Activated CD8-positive, alpha-beta T cell treated with anti-CD3 and anti-CD28 coated beads for 36 hours (primary cell): ENCODE data around the gene RAB1B. TPM values are rescaled to one million over a fixed set of nuclear protein-coding genes. Genes with fewer than 3 reads are reported as not detected.
A peak's percentile ranks its signal among the peaks of the same experiment; 100 is the strongest.

Experiments
- ATAC-seq: fragments of 200-7000 bp; cut with Tn5 transposase; one replicate; pipeline ENCODE4 v1.10.0; 2021; ENCODE audit warnings: mild to moderate bottlenecking, moderate library complexity
- CTCF ChIA-PET: fragments of 350-600 bp; sonication (Branson Sonifier 250); formaldehyde crosslinking; loops from one replicate; lab custom pipeline; 2021; ENCODE audit warnings: antibody characterized with exemption; lab: Charles Lee
- POLR2A ChIA-PET: fragments of 350-600 bp; sonication (Branson Sonifier 250); formaldehyde crosslinking; loops from one replicate; lab custom pipeline; 2021; ENCODE audit warnings: antibody characterized with exemption; lab: Charles Lee
- DNase-seq: peaks from one replicate; pipeline ENCODE4 v3.0.0-alpha.2; 2020
- H3K27ac Mint-ChIP-seq: one replicate; pipeline ENCODE4 v1.8.0; 2021; ENCODE audit warnings: mild to moderate bottlenecking, mixed read lengths
- H3K27me3 Mint-ChIP-seq: one replicate; pipeline ENCODE4 v1.8.0; 2021; ENCODE audit warnings: mixed read lengths
- H3K36me3 Mint-ChIP-seq: one replicate; pipeline ENCODE4 v1.8.0; 2021; ENCODE audit warnings: low read depth, mixed read lengths
- H3K4me1 Mint-ChIP-seq: one replicate; pipeline ENCODE4 v1.8.0; 2021; ENCODE audit warnings: low read depth, mixed read lengths
- H3K4me3 Mint-ChIP-seq: one replicate; pipeline ENCODE4 v1.8.0; 2021; ENCODE audit warnings: mild to moderate bottlenecking, moderate library complexity, mixed read lengths
- H3K9me3 Mint-ChIP-seq: one replicate; pipeline ENCODE4 v1.8.0; 2021; ENCODE audit warnings: mixed read lengths
- intact Hi-C: fragments of 100-400 bp; cut with micrococcal nuclease; formaldehyde crosslinking; loops from one replicate; pipeline ENCODE4 v1.10.0; 2022
- total RNA-seq, 2 experiments: library from RNA; stranded (reverse); gene quantifications; one replicate each; pipeline ENCODE4 v1.2.3, GENCODE V29; 2021
- TF ChIP-seq, protein P1 (sequence below): fragments of 200-600 bp; IDR thresholded peaks from one replicate; pipeline ENCODE4 v1.8.0; 2022; ENCODE audit warnings: antibody characterized with exemption, mild to moderate bottlenecking

The RAB1B gene
- total RNA-seq, 2 experiments from 2014 or later, result 97.9 to 98.2 TPM

DNA sequence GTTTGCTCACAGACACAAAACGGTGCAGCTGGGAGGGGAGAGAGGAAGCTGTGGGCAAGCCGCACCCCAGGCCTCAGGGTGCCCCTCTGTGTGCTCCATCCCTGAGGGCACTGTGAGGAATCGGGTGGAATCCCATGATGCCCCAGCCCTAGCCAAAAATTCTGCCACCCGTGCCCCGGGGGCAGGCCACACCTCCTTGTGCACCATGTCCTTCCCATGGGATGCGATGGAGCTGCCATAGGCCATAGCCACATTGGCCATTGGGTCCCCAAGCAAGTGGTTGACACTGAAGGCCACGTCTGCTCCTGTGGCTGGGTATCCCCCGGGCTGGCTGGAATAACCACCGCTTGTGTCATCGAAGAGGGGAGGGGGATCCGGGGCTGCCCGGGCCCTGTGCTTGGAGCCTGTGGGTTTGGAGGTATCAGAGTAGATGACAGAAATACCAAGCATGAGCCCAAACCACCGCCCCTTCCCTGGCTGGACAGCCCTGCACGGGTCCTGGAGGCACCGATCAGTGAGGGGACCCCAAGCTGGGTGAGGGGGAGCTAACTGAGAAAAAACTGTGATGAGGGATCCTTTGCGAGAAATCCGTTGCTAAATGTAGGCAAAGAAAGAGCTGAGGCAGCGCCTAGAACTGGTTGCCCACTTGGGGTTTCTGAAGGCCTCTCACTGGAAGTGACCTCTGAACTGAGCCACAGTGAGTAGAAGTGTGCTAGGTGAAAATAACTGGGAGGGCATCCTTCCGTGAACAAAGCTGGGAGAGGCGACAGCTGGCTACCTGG, 19.6 kb downstream of the RAB1B start:
- H3K4me3 Mint-ChIP-seq, result peak overlapping the region; percentile 85
- CTCF ChIA-PET, result interaction anchor here (1.1 to 4.8 kb wide), 9 partner anchors 16 to 151 kb away, joined by 4 to 27 read pairs (median 5); partner anchors contain the start of gene MRPL11
- H3K36me3 Mint-ChIP-seq, result peaks cover 3% of the 10 kb centered on the region
- intact Hi-C loops, result no loop called here
- no peaks in the 10 kb centered on the region for H3K9me3 Mint-ChIP-seq
- no peak for DNase-seq
- peaks cover 12% of the 10 kb centered on the region for H3K27me3 Mint-ChIP-seq
- H3K27ac Mint-ChIP-seq, result peak overlapping the region; percentile 82
- POLR2A ChIA-PET, result interaction anchor here (0.6 to 1.5 kb wide), 7 partner anchors 17 to 389 kb away, joined by 3 to 6 read pairs (median 3); partner anchors contain the start of gene RAB1B
- no peak for ATAC-seq
- TF ChIP-seq, protein P1, sequence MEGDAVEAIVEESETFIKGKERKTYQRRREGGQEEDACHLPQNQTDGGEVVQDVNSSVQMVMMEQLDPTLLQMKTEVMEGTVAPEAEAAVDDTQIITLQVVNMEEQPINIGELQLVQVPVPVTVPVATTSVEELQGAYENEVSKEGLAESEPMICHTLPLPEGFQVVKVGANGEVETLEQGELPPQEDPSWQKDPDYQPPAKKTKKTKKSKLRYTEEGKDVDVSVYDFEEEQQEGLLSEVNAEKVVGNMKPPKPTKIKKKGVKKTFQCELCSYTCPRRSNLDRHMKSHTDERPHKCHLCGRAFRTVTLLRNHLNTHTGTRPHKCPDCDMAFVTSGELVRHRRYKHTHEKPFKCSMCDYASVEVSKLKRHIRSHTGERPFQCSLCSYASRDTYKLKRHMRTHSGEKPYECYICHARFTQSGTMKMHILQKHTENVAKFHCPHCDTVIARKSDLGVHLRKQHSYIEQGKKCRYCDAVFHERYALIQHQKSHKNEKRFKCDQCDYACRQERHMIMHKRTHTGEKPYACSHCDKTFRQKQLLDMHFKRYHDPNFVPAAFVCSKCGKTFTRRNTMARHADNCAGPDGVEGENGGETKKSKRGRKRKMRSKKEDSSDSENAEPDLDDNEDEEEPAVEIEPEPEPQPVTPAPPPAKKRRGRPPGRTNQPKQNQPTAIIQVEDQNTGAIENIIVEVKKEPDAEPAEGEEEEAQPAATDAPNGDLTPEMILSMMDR, result no peak
- peaks cover 33% of the 10 kb centered on the region for H3K4me1 Mint-ChIP-seq

- H3K27ac Mint-ChIP-seq, result peak within 1 kb of the TSS; percentile 89
- peaks cover 31% of the 10 kb centered on the region for H3K4me1 Mint-ChIP-seq
- ATAC-seq (peak; percentile 96), DNase-seq (peak; percentile 99)
- intact Hi-C loops, result no loop called here
- POLR2A ChIA-PET, result interaction anchor here (0.6 to 1.9 kb wide), 14 partner anchors 18 to 390 kb away, joined by 3 to 9 read pairs (median 4); partner anchors contain the start of genes RAB1B and SLC29A2
- H3K27me3 Mint-ChIP-seq, result peaks cover 17% of the 10 kb centered on the region
- no peaks in the 10 kb centered on the region for H3K9me3 Mint-ChIP-seq
- H3K36me3 Mint-ChIP-seq, result peaks cover 3% of the 10 kb centered on the region
- CTCF ChIA-PET, result interaction anchor here (0.7 to 4.8 kb wide), 13 partner anchors 8 to 150 kb away, joined by 3 to 27 read pairs (median 5); partner anchors contain the start of genes MRPL11 and RAB1B
- peak within 1 kb of the TSS; percentile 85 for H3K4me3 Mint-ChIP-seq
- TF ChIP-seq, protein P1, result no peak
Measured at GRCh38 chr11:66288671-66289547, 20.5 kb downstream of the RAB1B start, which contains the start of gene YIF1A. TSS of gene YIF1A (minus strand) at chr11:66289143. CDS start at chr11:66288985, 158 bp downstream.

DNA sequence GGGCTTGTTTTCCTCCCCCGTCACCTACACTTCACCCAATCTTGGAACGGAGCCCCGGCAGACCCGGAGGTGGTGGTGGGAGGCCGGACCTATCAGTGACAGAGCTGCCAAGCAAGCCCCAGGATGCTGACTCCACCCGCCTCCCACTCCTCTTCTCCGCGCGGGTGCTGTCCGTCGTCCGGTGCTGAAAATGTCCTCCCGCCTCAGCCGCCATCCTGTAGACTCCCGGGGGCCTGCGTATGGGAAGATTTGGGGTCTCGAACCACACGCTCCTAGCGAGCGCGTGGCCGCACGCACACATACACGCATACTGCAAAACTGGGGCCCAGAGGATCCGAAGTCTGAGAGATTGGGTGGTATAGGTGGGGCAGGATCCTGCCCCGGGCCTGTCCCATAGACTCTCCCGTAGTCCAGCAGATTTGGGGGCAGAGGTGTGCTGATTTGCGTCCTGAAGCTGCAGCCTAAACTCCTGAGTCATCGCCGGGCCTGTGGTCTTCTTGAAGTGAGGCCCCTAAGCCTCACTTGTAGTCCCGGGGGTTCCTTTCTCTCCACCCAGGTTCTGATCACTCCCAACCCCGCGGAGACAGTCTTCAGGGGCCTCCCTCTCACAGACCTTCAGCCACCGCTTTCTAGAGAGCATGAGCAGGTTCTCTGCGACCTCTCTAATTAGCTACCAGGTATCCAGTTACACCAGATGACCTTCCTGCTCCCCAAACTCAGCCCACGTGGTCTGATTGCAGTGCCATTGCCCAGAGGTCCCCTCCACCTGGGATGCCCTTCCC, 21.3 kb downstream of the RAB1B start:
- peak; percentile 78 for ATAC-seq
- CTCF ChIA-PET, result interaction anchor here (0.7 to 4.8 kb wide), 15 partner anchors 7 to 149 kb away, joined by 3 to 27 read pairs (median 5); partner anchors contain the start of genes MRPL11 and RAB1B
- intact Hi-C loops, result no loop called here

DNA sequence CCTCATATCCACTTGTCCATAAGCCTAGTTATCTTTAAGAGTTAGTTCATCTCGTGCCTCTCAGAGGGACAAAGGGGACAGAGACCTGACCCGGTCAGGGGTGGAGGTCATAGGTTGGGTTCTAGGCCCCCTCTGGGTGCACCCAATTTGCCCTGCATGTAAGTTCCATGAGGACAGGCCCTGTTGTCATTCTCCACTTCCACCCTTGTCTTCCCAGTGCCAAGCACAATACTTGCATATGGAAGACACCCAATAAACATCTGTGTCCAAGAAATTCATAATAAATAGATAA, 21.8 kb downstream of the RAB1B start:
- Mint-ChIP-seq H3K36me3 (peaks cover 3% of the 10 kb centered on the region), H3K9me3 (no peaks in the 10 kb centered on the region), H3K27me3 (peaks cover 17% of the 10 kb centered on the region), H3K27ac (no peak overlapping the region), H3K4me3 (peak overlapping the region; percentile 85), H3K4me1 (peaks cover 31% of the 10 kb centered on the region)
- DNase-seq (no peak), ATAC-seq (no peak)
- intact Hi-C loops, result no loop called here
- TF ChIP-seq, protein P1, result no peak
- CTCF ChIA-PET, result interaction anchor here (1.2 to 2.1 kb wide), 7 partner anchors 8 to 131 kb away, joined by 3 to 13 read pairs (median 6); no protein-coding TSS in a partner anchor
- POLR2A ChIA-PET, result interaction anchor here (1.5 to 1.9 kb wide), 3 partner anchors 8 to 28 kb away, joined by 5 to 7 read pairs (median 6); partner anchors contain the start of gene RAB1B

More for the DNA sequence above, 21.3 kb downstream of the RAB1B start:
- peak; percentile 91 for DNase-seq
- Mint-ChIP-seq H3K36me3 (peaks cover 3% of the 10 kb centered on the region), H3K27ac (peak overlapping the region; percentile 89), H3K4me3 (peak overlapping the region; percentile 85), H3K9me3 (no peaks in the 10 kb centered on the region), H3K4me1 (peaks cover 31% of the 10 kb centered on the region), H3K27me3 (peaks cover 17% of the 10 kb centered on the region)
- POLR2A ChIA-PET, result interaction anchor here (0.6 to 1.9 kb wide), 7 partner anchors 21 to 192 kb away, joined by 3 to 9 read pairs (median 5); partner anchors contain the start of genes RAB1B and SLC29A2
- TF ChIP-seq, protein P1, result no peak
